ENCODE results near the gene IMMP2L.

DNA sequence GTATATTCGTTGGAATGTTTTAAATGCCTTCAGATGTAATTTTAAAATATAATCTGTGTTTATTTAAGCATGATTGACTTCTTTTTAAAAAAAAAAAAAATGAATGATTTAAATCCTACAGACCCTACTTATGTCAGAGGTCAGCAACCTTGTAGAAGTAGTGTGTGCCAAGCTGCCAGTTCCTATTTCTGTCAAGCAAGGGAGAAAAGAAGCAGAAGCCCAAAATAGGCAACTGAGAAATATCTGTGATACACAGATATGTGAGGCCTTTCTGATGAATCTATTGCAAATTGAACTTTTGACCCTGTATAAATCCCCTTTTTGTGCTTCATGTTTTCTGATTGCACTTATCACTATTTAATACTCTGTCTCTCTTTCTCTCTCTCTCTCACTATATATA, 271.9 kb downstream of the IMMP2L start:
- TF ChIP-seq, protein P1, sequence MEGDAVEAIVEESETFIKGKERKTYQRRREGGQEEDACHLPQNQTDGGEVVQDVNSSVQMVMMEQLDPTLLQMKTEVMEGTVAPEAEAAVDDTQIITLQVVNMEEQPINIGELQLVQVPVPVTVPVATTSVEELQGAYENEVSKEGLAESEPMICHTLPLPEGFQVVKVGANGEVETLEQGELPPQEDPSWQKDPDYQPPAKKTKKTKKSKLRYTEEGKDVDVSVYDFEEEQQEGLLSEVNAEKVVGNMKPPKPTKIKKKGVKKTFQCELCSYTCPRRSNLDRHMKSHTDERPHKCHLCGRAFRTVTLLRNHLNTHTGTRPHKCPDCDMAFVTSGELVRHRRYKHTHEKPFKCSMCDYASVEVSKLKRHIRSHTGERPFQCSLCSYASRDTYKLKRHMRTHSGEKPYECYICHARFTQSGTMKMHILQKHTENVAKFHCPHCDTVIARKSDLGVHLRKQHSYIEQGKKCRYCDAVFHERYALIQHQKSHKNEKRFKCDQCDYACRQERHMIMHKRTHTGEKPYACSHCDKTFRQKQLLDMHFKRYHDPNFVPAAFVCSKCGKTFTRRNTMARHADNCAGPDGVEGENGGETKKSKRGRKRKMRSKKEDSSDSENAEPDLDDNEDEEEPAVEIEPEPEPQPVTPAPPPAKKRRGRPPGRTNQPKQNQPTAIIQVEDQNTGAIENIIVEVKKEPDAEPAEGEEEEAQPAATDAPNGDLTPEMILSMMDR (IDR thresholded peaks at IDR 0.05; ENCODE audit: control extremely low read depth in 1 of 3, insufficient read depth in 1 of 3, low read depth in 1 of 3, low read length in 3 of 3) = no peak
- TF ChIP-seq EZH2 (IDR thresholded peaks at IDR 0.05; ENCODE audit: low read depth, low read length, severe bottlenecking) (no peak), FOSL1 (IDR thresholded peaks at IDR 0.05; ENCODE audit: insufficient read depth, low read depth, low read length) (no peak), SIN3A (conservative IDR thresholded peaks at IDR 0.05 in 1 of 2, IDR thresholded peaks at IDR 0.05 in 1 of 2; ENCODE audit: low read depth in 1 of 2, low read length in 2 of 2) (no peak), TEAD4 (IDR thresholded peaks at IDR 0.05; ENCODE audit: low read depth, low read length) (no peak), GABPA (IDR thresholded peaks at IDR 0.05; ENCODE audit: borderline replicate concordance, insufficient read depth, low read length) (no peak), JUN (IDR thresholded peaks at IDR 0.05; ENCODE audit: low read depth, low read length) (no peak), YY1 (IDR thresholded peaks at IDR 0.05; ENCODE audit: low read depth, low read length) (no peak), POLR2AphosphoS5 (IDR thresholded peaks at IDR 0.05; ENCODE audit: low read depth, low read length) (no peak), MAFK (IDR thresholded peaks at IDR 0.05; ENCODE audit: low read depth, low read length) (no peak), EP300 (IDR thresholded peaks at IDR 0.05; ENCODE audit: borderline replicate concordance in 1 of 2, low read depth in 2 of 2, low read length in 2 of 2) (no peak)
- TF ChIP-seq, protein P2, sequence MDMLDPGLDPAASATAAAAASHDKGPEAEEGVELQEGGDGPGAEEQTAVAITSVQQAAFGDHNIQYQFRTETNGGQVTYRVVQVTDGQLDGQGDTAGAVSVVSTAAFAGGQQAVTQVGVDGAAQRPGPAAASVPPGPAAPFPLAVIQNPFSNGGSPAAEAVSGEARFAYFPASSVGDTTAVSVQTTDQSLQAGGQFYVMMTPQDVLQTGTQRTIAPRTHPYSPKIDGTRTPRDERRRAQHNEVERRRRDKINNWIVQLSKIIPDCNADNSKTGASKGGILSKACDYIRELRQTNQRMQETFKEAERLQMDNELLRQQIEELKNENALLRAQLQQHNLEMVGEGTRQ (IDR thresholded peaks at IDR 0.05; ENCODE audit: low read length) = no peak
- TF ChIP-seq, protein P3, sequence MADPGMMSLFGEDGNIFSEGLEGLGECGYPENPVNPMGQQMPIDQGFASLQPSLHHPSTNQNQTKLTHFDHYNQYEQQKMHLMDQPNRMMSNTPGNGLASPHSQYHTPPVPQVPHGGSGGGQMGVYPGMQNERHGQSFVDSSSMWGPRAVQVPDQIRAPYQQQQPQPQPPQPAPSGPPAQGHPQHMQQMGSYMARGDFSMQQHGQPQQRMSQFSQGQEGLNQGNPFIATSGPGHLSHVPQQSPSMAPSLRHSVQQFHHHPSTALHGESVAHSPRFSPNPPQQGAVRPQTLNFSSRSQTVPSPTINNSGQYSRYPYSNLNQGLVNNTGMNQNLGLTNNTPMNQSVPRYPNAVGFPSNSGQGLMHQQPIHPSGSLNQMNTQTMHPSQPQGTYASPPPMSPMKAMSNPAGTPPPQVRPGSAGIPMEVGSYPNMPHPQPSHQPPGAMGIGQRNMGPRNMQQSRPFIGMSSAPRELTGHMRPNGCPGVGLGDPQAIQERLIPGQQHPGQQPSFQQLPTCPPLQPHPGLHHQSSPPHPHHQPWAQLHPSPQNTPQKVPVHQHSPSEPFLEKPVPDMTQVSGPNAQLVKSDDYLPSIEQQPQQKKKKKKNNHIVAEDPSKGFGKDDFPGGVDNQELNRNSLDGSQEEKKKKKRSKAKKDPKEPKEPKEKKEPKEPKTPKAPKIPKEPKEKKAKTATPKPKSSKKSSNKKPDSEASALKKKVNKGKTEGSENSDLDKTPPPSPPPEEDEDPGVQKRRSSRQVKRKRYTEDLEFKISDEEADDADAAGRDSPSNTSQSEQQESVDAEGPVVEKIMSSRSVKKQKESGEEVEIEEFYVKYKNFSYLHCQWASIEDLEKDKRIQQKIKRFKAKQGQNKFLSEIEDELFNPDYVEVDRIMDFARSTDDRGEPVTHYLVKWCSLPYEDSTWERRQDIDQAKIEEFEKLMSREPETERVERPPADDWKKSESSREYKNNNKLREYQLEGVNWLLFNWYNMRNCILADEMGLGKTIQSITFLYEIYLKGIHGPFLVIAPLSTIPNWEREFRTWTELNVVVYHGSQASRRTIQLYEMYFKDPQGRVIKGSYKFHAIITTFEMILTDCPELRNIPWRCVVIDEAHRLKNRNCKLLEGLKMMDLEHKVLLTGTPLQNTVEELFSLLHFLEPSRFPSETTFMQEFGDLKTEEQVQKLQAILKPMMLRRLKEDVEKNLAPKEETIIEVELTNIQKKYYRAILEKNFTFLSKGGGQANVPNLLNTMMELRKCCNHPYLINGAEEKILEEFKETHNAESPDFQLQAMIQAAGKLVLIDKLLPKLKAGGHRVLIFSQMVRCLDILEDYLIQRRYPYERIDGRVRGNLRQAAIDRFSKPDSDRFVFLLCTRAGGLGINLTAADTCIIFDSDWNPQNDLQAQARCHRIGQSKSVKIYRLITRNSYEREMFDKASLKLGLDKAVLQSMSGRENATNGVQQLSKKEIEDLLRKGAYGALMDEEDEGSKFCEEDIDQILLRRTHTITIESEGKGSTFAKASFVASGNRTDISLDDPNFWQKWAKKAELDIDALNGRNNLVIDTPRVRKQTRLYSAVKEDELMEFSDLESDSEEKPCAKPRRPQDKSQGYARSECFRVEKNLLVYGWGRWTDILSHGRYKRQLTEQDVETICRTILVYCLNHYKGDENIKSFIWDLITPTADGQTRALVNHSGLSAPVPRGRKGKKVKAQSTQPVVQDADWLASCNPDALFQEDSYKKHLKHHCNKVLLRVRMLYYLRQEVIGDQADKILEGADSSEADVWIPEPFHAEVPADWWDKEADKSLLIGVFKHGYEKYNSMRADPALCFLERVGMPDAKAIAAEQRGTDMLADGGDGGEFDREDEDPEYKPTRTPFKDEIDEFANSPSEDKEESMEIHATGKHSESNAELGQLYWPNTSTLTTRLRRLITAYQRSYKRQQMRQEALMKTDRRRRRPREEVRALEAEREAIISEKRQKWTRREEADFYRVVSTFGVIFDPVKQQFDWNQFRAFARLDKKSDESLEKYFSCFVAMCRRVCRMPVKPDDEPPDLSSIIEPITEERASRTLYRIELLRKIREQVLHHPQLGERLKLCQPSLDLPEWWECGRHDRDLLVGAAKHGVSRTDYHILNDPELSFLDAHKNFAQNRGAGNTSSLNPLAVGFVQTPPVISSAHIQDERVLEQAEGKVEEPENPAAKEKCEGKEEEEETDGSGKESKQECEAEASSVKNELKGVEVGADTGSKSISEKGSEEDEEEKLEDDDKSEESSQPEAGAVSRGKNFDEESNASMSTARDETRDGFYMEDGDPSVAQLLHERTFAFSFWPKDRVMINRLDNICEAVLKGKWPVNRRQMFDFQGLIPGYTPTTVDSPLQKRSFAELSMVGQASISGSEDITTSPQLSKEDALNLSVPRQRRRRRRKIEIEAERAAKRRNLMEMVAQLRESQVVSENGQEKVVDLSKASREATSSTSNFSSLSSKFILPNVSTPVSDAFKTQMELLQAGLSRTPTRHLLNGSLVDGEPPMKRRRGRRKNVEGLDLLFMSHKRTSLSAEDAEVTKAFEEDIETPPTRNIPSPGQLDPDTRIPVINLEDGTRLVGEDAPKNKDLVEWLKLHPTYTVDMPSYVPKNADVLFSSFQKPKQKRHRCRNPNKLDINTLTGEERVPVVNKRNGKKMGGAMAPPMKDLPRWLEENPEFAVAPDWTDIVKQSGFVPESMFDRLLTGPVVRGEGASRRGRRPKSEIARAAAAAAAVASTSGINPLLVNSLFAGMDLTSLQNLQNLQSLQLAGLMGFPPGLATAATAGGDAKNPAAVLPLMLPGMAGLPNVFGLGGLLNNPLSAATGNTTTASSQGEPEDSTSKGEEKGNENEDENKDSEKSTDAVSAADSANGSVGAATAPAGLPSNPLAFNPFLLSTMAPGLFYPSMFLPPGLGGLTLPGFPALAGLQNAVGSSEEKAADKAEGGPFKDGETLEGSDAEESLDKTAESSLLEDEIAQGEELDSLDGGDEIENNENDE (IDR thresholded peaks at IDR 0.05; ENCODE audit: insufficient replicate concordance, low read length) = no peak

Data from H1 (cell line).